GM12878 (cell line): Measurements from ENCODE around the gene H6PD. TPM values are rescaled to one million over a fixed set of nuclear protein-coding genes. Genes with fewer than 3 reads are reported as not detected.

Experiments
- ATAC-seq: fragments of 200-7000 bp; cut with Tn5 transposase; 3 replicates; pipeline ENCODE4 v1.9.1; 2020; ENCODE audit warnings: mild to moderate bottlenecking, moderate library complexity
- BruUV-seq: library from RNA; stranded (reverse); fragments of 400-500 nt; replicated peaks from 2 replicates; lab custom pipeline; 2021; lab: Mats Ljungman, UMichigan
- CTCF ChIA-PET: fragments of 300-600 bp; sonication (Branson Sonifier 250); formaldehyde crosslinking; extraction: SDS; loops from one replicate; lab custom pipeline; 2021; ENCODE audit warnings: inconsistent platforms; lab: Yijun Ruan, JAX
- POLR2A ChIA-PET: fragments of 350-600 bp; formaldehyde crosslinking; extraction: SDS; loops from one replicate; lab custom pipeline; 2021; ENCODE audit warnings: inconsistent platforms; lab: Charles Lee
- RAD21 ChIA-PET: fragments of 300-600 bp; sonication (Branson Sonifier 250); formaldehyde crosslinking; loops from one replicate; lab custom pipeline; 2023; ENCODE audit warnings: antibody characterized with exemption; ENCODE audit not compliant: unreplicated experiment; lab: Charles Lee
- SMC1A ChIA-PET: fragments of 300-600 bp; sonication (Branson Sonifier 250); formaldehyde crosslinking; loops from one replicate; lab custom pipeline; 2023; ENCODE audit not compliant: unreplicated experiment, uncharacterized antibody; lab: Charles Lee
- DNase-seq: peaks from one replicate; pipeline ENCODE4 v3.0.0-alpha.2; 2011; ENCODE audit warnings: low read depth, low spot score
- FAIRE-seq: peaks from 3 replicates; lab custom pipeline; 2011; peaks lifted over from hg19 to GRCh38; lab: Jason Lieb, UNC
- H2AFZ ChIP-seq: 2 replicates; pipeline ENCODE4 v1.6.0; 2011; ENCODE audit warnings: low read depth, low read length, control low read depth; ENCODE audit not compliant: control insufficient read depth
- H3K27ac ChIP-seq: 2 replicates; pipeline ENCODE4 v1.5.1; 2011; ENCODE audit warnings: control low read depth; ENCODE audit not compliant: control insufficient read depth, insufficient read depth
- H3K27me3 ChIP-seq, 2 experiments: replicated peaks in 1 of 2; 2 replicates each; pipeline versions ENCODE4 v1.6.0 to v1.6.1; 2011; ENCODE audit warnings: low read length in 1 of 2; ENCODE audit not compliant: control insufficient read depth in 2 of 2, insufficient read depth in 2 of 2
- H3K36me3 ChIP-seq, 2 experiments: 2 replicates each; pipeline ENCODE4 v1.5.1; 2011; ENCODE audit warnings: low read length in 1 of 2; ENCODE audit not compliant: control insufficient read depth in 2 of 2, insufficient read depth in 2 of 2
- H3K4me1 ChIP-seq: 2 replicates; pipeline ENCODE4 v1.6.1; 2011; ENCODE audit warnings: mild to moderate bottlenecking, low read length, moderate library complexity, mixed read lengths; ENCODE audit not compliant: control insufficient read depth, insufficient read depth
- H3K4me2 ChIP-seq: 2 replicates; pipeline ENCODE4 v1.6.0; 2011; ENCODE audit warnings: control low read depth; ENCODE audit not compliant: control insufficient read depth, insufficient read depth
- H3K4me3 ChIP-seq: fragments of 200-600 bp; sonication (generic); 2 replicates; pipeline ENCODE4 v1.5.1; 2016
- H3K79me2 ChIP-seq: 2 replicates; pipeline ENCODE4 v1.6.0; 2011; ENCODE audit warnings: low read length; ENCODE audit not compliant: control insufficient read depth, insufficient read depth
- H3K9ac ChIP-seq: 2 replicates; pipeline ENCODE4 v1.8.0; 2011; ENCODE audit warnings: low read length, control low read depth, mixed read lengths; ENCODE audit not compliant: control insufficient read depth, insufficient read depth
- H3K9me3 ChIP-seq: replicated peaks from 3 replicates; pipeline ENCODE4 v1.5.1; 2011; ENCODE audit warnings: mild to moderate bottlenecking, low read length; ENCODE audit not compliant: control insufficient read depth, insufficient read depth
- H4K20me1 ChIP-seq: 2 replicates; pipeline ENCODE4 v1.6.0; 2011; ENCODE audit not compliant: control insufficient read depth, insufficient read depth
- BMI1 ChIP-seq: fragments of 450-650 bp; IDR thresholded peaks from 2 replicates; pipeline ENCODE4 v1.6.1; 2016; ENCODE audit warnings: mild to moderate bottlenecking, moderate library complexity, borderline replicate concordance
- CBFB ChIP-seq: IDR thresholded peaks from 2 replicates; pipeline ENCODE4 v1.6.1; 2016; ENCODE audit warnings: antibody characterized with exemption, low read depth
- CHD4 ChIP-seq: fragments of 200-600 bp; sonication (generic); IDR thresholded peaks from 2 replicates; pipeline ENCODE4 v1.6.1; 2016; ENCODE audit warnings: mild to moderate bottlenecking
- ESRRA ChIP-seq: IDR thresholded peaks from 2 replicates; pipeline ENCODE4 v1.6.1; 2012; ENCODE audit warnings: mild to moderate bottlenecking, low read length, improper control_type of control experiment
- GATAD2B ChIP-seq: fragments of 450-650 bp; conservative IDR thresholded peaks from 2 replicates; pipeline ENCODE4 v1.6.1; 2017; ENCODE audit warnings: low read depth, mild to moderate bottlenecking, moderate library complexity
- HCFC1 ChIP-seq: fragments of 150-350 bp; IDR thresholded peaks from 2 replicates; pipeline ENCODE4 v1.6.1; 2014; ENCODE audit warnings: low read length
- HDAC6 ChIP-seq: fragments of 200-600 bp; sonication (generic); IDR thresholded peaks from one replicate; pipeline ENCODE4 v1.8.0; 2017; ENCODE audit warnings: antibody characterized with exemption; ENCODE audit not compliant: unreplicated experiment
- IKZF2 ChIP-seq, 2 experiments: fragments of 450-650 bp; IDR thresholded peaks; 2 replicates each; pipeline ENCODE4 v1.6.1; 2017; ENCODE audit warnings: mild to moderate bottlenecking in 2 of 2, moderate library complexity in 2 of 2
- LARP7 ChIP-seq: fragments of 450-650 bp; IDR thresholded peaks from 2 replicates; pipeline ENCODE4 v1.6.1; 2017; ENCODE audit warnings: mild to moderate bottlenecking
- MEF2A ChIP-seq: IDR thresholded peaks from 2 replicates; pipeline ENCODE4 v1.6.1; 2011; ENCODE audit warnings: low read depth, mild to moderate bottlenecking, low read length, moderate library complexity; ENCODE audit not compliant: insufficient read depth
- RBBP5 ChIP-seq: fragments of 200-600 bp; sonication (generic); conservative IDR thresholded peaks from 2 replicates; pipeline ENCODE4 v1.6.1; 2016
- RCOR1 ChIP-seq: conservative IDR thresholded peaks from 2 replicates; pipeline ENCODE4 v1.6.1; 2012; ENCODE audit warnings: low read depth, low read length, improper control_type of control experiment
- TCF12 ChIP-seq: IDR thresholded peaks from 2 replicates; pipeline ENCODE4 v1.6.1; 2011; ENCODE audit warnings: low read depth, mild to moderate bottlenecking, low read length
- TCF3 ChIP-seq: IDR thresholded peaks from 2 replicates; pipeline ENCODE4 v1.6.1; 2012; ENCODE audit warnings: low read depth, mild to moderate bottlenecking, low read length, borderline replicate concordance; ENCODE audit not compliant: insufficient read depth
- WGBS: methylation state at CpG from one replicate; pipeline ENCODE4 v1.1.6; 2016; ENCODE audit warnings: low lambda C conversion rate; ENCODE audit not compliant: insufficient replicate concordance, insufficient coverage; ENCODE audit errors: missing lambda C conversion rate; 5-methylcytosine and 5-hydroxymethylcytosine counted together
- in situ Hi-C: fragments of 300-500 bp; cut with MboI; formaldehyde crosslinking; loops from 9 replicates; pipeline ENCODE4 v1.14.3; 2018; ENCODE audit warnings: mixed read lengths
- intact Hi-C: fragments of 100-400 bp; cut with micrococcal nuclease; formaldehyde crosslinking; loops from one replicate; pipeline ENCODE4 v1.14.2; 2022; ENCODE audit not compliant: unreplicated experiment
- polyA plus RNA-seq, 11 experiments: library from polyadenylated mRNA; depleted of rRNA in 4 of 11; unstranded in 6 of 11; stranded (reverse) in 5 of 11; fragments of >200 nt; fragmentation: Nextera tagmentation in 4 of 11; fragmentation: Illumina TruSeq in 1 of 11; extraction: Ambion mirVana in 4 of 11; extraction: Trizol in 1 of 11; gene quantifications; 1 replicate in 1 of 11; 2 replicates in 10 of 11; pipeline versions ENCODE4 v1.2.1 to v1.2.3, GENCODE V29; 2011 to 2016; ENCODE audit warnings: inconsistent platforms in 2 of 11, missing spikeins in 2 of 11, low read depth in 1 of 11
- total RNA-seq, 4 experiments: library from RNA; depleted of rRNA in 3 of 4; stranded (reverse); fragments of >200 nt in 3 of 4; fragmentation: Illumina TruSeq in 1 of 4; extraction: Trizol in 1 of 4; gene quantifications; 2 replicates each; pipeline versions ENCODE4 v1.2.1 to v1.2.3, GENCODE V29; 2013 to 2021
- TF ChIP-seq, protein P1 (sequence below): fragments of 450-650 bp; IDR thresholded peaks from 2 replicates; pipeline ENCODE4 v1.6.1; 2017; ENCODE audit warnings: mild to moderate bottlenecking, low read depth, inconsistent platforms; ENCODE audit not compliant: poor library complexity, severe bottlenecking
- TF ChIP-seq, protein P2 (sequence below): fragments of 450-650 bp; IDR thresholded peaks from 2 replicates; pipeline ENCODE4 v1.6.1; 2016; ENCODE audit warnings: mild to moderate bottlenecking, moderate library complexity, borderline replicate concordance
- TF ChIP-seq, protein P3 (sequence below): fragments of 450-650 bp; IDR thresholded peaks from 2 replicates; pipeline ENCODE4 v1.6.1; 2016; ENCODE audit warnings: mild to moderate bottlenecking

H6PD gene
- total and polyA plus RNA-seq, 10 of the 15 experiments (the other 5 are each of a cell fraction or from before 2014, with no cell fraction given), result 1.2 to 20.7 (median 7.7) TPM

DNA sequence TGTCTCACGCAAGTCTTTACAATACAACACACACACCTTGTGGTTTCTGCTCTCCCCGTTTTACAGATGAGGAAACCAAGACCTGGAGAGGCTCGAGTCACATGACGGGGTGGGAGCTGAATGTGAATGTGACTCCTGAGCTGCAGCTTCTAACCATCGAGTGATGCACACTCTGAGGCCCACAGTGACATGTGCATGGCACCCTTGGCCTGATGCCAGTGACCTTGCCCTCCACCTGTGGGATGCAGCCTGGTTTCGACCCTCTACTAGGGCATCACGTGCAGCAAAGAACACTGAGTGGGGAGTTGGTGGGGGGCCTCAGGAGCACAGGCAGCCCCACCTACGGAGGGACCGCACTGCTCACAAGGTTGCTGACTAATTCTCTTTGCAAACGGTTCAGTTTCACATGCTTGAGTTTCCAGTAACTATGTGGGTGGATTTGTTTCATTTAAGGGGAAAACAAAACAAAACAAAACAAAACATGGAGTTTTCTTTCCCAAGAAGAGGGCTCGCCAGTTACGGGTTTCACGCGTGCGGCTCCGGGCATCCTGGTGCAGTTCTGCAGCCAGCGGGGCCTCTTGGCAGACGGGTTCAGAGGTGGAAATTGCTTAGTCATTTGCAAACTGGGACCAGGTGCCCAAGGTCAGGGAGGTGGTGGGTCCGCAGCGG, 81.0 kb downstream of the H6PD start:
- Histone ChIP-seq H2AFZ (no peak overlapping the region), H3K27me3 (no peaks in the 10 kb centered on the region), H3K36me3 (no peaks in the 10 kb centered on the region), H3K79me2 (no peaks in the 10 kb centered on the region), H3K4me2 (peak overlapping the region; percentile 21), H3K4me1 (peaks cover 17% of the 10 kb centered on the region), H3K9me3 (no peaks in the 10 kb centered on the region), H4K20me1 (no peaks in the 10 kb centered on the region), H3K9ac (no peak overlapping the region), H3K4me3 (no peak overlapping the region), H3K27ac (no peak overlapping the region)
- BruUV-seq, result no TSS peak
- DNase-seq (peak; percentile 31), ATAC-seq (peak; percentile 66), FAIRE-seq (peak; percentile 47)
- WGBS, result 27% methylated on average over 18 of the region's 20 CpGs
- CTCF ChIA-PET, result interaction anchor here (1.0 kb wide), 1 partner anchor 140 kb away, joined by 3 read pairs; no protein-coding TSS in a partner anchor
- RAD21 ChIA-PET, result interaction anchor here (1.3 kb wide), 1 partner anchor 110 kb away, joined by 4 read pairs; no protein-coding TSS in a partner anchor
- in situ Hi-C loops (no loop called here), intact Hi-C loops (no loop called here)
- SMC1A ChIA-PET, result no interaction called here
- POLR2A ChIA-PET, result no interaction called here
- no peak for TF ChIP-seq RBBP5
- TF ChIP-seq LARP7, result 0 out of 2 replicates have a peak, but pooled peaks have one; percentile 39
- TF ChIP-seq ESRRA, result no peak
- no peak for TF ChIP-seq MEF2A
- no peak for TF ChIP-seq TCF3
- TF ChIP-seq RCOR1, result no peak
- peak; percentile 68 for TF ChIP-seq GATAD2B
- TF ChIP-seq, protein P1, sequence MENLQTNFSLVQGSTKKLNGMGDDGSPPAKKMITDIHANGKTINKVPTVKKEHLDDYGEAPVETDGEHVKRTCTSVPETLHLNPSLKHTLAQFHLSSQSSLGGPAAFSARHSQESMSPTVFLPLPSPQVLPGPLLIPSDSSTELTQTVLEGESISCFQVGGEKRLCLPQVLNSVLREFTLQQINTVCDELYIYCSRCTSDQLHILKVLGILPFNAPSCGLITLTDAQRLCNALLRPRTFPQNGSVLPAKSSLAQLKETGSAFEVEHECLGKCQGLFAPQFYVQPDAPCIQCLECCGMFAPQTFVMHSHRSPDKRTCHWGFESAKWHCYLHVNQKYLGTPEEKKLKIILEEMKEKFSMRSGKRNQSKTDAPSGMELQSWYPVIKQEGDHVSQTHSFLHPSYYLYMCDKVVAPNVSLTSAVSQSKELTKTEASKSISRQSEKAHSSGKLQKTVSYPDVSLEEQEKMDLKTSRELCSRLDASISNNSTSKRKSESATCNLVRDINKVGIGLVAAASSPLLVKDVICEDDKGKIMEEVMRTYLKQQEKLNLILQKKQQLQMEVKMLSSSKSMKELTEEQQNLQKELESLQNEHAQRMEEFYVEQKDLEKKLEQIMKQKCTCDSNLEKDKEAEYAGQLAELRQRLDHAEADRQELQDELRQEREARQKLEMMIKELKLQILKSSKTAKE, result no peak
- TF ChIP-seq, protein P2, sequence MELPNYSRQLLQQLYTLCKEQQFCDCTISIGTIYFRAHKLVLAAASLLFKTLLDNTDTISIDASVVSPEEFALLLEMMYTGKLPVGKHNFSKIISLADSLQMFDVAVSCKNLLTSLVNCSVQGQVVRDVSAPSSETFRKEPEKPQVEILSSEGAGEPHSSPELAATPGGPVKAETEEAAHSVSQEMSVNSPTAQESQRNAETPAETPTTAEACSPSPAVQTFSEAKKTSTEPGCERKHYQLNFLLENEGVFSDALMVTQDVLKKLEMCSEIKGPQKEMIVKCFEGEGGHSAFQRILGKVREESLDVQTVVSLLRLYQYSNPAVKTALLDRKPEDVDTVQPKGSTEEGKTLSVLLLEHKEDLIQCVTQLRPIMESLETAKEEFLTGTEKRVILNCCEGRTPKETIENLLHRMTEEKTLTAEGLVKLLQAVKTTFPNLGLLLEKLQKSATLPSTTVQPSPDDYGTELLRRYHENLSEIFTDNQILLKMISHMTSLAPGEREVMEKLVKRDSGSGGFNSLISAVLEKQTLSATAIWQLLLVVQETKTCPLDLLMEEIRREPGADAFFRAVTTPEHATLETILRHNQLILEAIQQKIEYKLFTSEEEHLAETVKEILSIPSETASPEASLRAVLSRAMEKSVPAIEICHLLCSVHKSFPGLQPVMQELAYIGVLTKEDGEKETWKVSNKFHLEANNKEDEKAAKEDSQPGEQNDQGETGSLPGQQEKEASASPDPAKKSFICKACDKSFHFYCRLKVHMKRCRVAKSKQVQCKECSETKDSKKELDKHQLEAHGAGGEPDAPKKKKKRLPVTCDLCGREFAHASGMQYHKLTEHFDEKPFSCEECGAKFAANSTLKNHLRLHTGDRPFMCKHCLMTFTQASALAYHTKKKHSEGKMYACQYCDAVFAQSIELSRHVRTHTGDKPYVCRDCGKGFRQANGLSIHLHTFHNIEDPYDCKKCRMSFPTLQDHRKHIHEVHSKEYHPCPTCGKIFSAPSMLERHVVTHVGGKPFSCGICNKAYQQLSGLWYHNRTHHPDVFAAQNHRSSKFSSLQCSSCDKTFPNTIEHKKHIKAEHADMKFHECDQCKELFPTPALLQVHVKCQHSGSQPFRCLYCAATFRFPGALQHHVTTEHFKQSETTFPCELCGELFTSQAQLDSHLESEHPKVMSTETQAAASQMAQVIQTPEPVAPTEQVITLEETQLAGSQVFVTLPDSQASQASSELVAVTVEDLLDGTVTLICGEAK, result no peak
- TF ChIP-seq IKZF2 (IDR thresholded peaks at IDR 0.05), result peak; percentile 54 to 69; a peak in 3 of 4 replicates
- no peak for TF ChIP-seq HCFC1
- TF ChIP-seq, protein P3, sequence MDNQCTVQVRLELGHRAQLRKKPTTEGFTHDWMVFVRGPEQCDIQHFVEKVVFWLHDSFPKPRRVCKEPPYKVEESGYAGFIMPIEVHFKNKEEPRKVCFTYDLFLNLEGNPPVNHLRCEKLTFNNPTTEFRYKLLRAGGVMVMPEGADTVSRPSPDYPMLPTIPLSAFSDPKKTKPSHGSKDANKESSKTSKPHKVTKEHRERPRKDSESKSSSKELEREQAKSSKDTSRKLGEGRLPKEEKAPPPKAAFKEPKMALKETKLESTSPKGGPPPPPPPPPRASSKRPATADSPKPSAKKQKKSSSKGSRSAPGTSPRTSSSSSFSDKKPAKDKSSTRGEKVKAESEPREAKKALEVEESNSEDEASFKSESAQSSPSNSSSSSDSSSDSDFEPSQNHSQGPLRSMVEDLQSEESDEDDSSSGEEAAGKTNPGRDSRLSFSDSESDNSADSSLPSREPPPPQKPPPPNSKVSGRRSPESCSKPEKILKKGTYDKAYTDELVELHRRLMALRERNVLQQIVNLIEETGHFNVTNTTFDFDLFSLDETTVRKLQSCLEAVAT, result no peak
- no peak for TF ChIP-seq TCF12
- TF ChIP-seq BMI1, result no peak
- no peak for TF ChIP-seq CBFB
- TF ChIP-seq CHD4, result no peak
- no peak for TF ChIP-seq HDAC6
